Right forelimb (tissue), 1 donor: Measurements from ENCODE around the gene GNAI3.

ENCODE experiments used
- DNase-seq: peaks from one replicate; pipeline ENCODE4 v3.0.0-alpha.2; 2018

Gene GNAI3

DNA sequence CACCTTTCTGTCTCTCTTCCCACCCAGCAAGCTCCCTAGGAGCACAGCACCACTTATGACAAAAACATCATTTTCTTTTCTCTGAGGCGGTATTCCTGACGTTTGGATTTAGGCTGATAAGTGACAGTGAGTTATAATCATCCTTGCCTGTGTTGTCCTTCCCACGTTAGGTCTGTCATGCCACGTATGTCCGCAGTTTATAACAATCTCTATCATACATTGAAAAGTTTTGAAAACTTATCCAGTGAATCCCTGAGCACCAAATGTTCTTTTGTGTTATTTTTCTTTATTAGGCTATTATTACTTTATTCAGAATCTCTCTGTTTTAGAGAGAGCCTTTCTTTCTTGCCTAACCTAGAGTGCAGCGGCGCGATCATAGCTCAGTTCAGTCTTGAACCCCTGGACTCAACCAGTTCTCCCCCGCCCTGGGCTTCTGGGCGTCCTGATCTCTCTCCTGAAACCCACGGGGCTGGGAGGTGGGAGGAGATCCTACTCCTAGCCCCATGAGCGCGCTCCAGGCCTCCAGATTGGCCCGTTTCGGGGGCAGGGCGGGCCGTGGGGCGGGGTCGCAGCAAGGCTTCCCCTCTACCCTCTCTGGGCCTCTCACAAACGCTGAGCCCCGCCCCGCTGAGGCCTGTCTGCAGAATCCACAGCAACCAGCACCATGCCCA lies 119.2 kb downstream of the GNAI3 start, which contains the start of gene GSTM2:
Gene GSTM2 (plus strand): TSS at position 606 of the 671 bp plus-strand sequence. CDS start 59 bp downstream, at position 665.
- peak; percentile 95 for DNase-seq
